ENCODE data around the gene FBXO40.

Gene FBXO40

DNA sequence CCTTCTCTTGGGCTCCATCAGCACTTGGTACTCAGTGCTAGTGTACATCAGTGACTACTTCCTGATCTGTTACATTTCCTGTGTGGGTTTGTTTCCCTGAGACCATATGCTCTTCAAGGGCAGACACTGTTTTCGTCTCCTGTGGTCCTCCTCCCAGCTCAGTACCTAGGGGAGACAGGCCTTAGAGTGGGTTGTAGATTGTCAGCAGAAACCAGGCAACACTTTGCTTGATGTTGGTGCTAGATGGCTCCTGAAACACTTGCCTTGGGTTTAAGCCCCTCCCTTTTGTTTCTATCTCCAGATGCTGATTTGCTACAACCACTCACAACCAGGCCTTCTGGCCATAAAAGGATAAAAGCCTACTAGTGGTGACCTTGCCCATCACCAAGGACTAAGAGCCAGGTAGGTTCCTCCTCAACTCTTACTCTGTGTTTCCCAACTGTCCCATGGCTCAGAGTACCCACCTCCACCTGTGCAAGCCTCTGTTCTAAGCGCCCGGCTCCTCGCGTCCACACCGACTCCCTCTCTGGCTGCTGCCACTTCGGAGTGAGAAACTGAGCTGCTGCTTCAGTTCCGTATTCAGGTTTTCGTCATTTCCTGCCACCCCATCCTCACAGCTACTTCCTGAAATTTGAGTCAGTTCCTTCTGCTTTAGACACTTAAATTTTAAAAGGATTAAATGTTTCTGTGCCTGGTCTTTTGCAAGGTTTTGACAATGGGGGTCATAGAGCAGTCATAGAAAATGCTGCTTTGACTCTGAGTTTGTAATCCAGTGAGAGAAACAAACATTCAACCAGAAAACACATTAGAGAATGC, 67.4 kb downstream of the FBXO40 start, which contains the start of gene HCLS1:
Gene HCLS1, minus strand, starts transcription at position 548 of the 816 bp plus-strand sequence. CDS start 2,556 bp downstream, outside the sequence.
- FAIRE-seq (no peak), DNase-seq (ENCODE audit: insufficient read length, low spot score) (peak; percentile 11)

DNA sequence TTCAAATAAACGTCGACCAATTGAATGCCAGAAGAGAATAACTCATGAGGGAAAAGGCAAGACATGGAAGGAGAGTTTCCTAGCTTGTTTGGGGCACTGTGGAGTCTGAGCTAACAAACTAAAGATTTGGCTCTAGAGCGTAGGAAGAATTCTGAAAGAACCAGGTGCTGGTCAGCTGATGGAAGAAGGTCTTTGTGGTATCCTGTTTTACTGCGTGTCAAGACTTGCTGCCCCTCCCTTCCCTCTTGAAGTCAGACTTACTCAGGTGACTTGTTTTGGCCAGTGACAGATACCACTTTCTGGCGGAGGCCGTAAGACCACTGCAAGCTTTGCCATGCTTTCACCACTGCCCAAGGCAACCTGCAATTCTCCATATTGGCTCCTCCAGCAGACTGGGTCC, 68.2 kb downstream of the FBXO40 start:
- DNase-seq (ENCODE audit: insufficient read length, low spot score) (no peak), FAIRE-seq (no peak)

DNA sequence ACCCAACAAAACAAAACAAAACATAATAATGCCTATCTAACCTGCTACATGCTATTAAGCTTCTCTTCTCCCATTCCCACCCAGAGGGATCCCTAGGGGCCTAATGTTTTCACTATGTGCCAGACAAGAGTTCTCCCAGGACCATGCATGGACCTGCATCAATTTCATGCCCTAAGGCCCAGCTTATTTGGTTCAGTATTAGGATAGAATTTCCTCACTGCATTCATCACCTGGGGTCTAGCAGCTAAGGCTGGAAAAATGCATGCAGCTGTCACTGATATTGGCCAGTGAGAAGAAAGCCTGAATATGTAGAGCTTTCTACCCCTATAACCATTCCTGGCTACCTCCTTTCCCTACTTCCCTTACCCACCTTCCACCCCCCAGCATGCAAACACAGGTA, 69.6 kb downstream of the FBXO40 start:
- no peak for FAIRE-seq
- DNase-seq (ENCODE audit: insufficient read length, low spot score), result no peak

DNA sequence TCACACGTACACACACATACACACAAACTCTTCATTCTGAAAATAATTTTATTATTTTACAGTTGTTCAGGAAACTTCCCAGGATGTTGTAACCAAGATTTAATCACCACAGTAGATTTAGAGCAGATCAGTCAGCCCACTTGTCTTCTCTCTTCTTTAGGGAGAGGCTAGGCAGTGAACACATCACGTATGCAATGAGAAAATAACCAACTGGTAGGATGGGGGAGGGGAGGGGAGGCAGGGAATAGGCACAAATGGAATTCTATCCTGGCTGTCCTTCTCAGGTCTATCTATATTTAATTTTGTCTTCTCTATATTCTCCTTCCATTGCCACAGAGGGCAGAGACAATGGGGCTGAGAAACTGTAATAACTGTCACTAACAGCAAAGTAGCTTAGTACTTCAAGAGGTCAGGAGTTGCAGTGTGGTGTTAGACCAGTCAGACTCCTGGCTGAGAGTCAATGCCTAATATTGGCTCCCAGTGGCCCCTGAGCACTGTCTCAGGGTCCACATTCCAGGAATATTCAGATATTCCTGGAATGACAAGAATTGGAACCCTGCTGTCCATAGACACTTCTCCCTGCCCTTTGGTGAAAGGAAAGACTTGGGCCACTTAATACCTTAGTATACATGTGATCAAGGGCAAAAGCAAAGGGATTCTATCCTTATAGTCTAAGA, 70.1 kb downstream of the FBXO40 start:
- FAIRE-seq (no peak), DNase-seq (ENCODE audit: insufficient read length, low spot score) (no peak)

DNA sequence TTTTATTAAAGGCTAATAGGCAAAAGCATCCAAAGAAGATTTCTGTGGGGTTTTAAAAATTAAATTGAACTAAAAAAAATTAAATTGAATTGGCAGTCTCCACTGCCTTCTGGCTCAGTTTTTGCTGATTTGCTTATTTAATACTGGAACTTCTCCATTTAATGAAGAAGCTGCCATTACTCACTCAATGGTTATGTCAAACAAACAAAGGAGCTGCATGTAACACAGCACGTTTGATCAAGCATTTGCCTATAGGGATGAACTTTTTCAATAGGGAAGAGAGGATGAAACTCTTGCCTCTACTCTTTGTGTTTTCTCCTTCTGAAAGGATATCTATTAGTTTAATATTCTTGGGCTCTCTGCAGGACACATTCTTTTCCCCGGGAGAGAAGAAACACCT, 72.3 kb downstream of the FBXO40 start:
- DNase-seq (ENCODE audit: insufficient read length, low spot score) (no peak), FAIRE-seq (no peak)

DNA sequence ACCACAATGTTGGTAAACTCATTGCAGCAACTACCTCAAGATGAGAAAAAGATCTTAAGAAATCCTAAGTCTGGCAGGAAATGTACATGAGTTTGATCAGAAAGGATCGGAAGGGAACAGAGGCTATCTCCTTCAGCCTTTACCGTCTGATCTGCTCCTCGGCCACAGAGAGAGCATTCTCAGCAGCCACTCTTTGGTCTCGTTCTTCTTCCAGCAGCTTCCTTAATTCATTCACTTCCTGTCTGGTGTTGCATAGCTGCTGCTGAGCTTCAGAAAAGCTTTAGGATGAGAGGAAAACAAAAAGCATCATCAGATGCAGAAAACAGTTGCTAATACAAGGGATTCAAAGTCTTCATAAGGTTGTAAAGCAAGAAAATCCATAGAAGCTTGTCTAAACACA, 74.2 kb downstream of the FBXO40 start:
- FAIRE-seq, result no peak
- DNase-seq (ENCODE audit: insufficient read length, low spot score), result no peak

DNA sequence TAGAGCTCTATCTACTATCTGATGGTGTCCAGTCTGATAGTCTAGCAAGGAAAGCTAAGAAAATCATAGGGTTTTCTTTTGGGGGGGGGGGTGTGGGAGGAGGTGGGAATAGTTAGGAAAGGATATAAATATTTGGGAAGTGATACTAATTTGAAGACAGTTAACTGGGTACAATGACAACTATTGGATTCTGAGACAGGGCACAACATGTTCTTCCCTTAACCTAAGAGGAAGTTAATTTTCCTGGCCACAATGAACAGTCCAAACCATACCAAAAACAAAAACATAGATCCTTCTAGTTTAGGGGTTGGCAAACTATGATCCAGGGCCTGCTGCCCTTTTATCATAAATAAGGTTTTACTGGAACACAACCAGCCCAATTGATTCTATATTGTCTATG, 77.5 kb downstream of the FBXO40 start:
- DNase-seq (ENCODE audit: insufficient read length, low spot score), result no peak
- FAIRE-seq, result no peak

DNA sequence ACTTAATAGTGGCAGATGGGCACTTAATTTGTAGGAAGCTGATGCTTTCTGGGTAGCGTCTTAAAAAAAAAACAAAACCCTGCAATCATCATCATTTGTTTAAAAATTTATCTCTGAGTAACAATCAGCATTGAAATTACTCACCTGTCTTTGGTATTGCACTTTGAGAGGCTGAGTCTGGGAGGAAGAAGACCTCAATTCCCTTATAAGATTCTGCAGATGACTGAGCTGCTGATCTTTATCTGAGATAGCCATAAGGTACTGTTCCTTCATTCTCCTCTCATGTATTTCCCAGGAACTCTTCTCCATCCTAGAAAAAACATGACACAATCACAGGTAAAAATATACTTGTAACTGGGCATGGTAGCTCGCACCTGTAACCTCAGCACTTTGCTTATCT, 84.0 kb downstream of the FBXO40 start:
- DNase-seq (ENCODE audit: insufficient read length, low spot score) (no peak), FAIRE-seq (no peak)

Measured in HTR-8/SVneo (cell line).